Aorta (tissue), 5 donors: ENCODE measurements around the gene SLC37A4. TPM values are rescaled to one million over a fixed set of nuclear protein-coding genes. Genes with fewer than 3 reads are reported as not detected.

Experiments used
- ATAC-seq: fragments of 200-7000 bp; cut with Tn5 transposase; one replicate; pipeline ENCODE4 v1.9.1; 2022; ENCODE audit warnings: moderate library complexity; ENCODE audit not compliant: low FRiP score
- DNase-seq, 2 donors: peaks; one replicate each; pipeline ENCODE4 v3.0.0-alpha.2; 2020
- H3K27ac ChIP-seq, 2 donors: one replicate each; pipeline ENCODE4 v1.5.1; 2013; ENCODE audit warnings: low read length in 2 of 2, mild to moderate bottlenecking in 2 of 2, moderate library complexity in 2 of 2, control low read depth in 1 of 2, inconsistent platforms in 1 of 2, low read depth in 1 of 2
- H3K27me3 ChIP-seq, 2 donors: one replicate each; pipeline ENCODE4 v1.6.1; 2013; ENCODE audit warnings: control low read depth in 1 of 2, low read length in 1 of 2, mild to moderate bottlenecking in 1 of 2, moderate library complexity in 1 of 2; ENCODE audit not compliant: insufficient read depth in 2 of 2, control insufficient read depth in 1 of 2
- H3K36me3 ChIP-seq, 2 donors: one replicate each; pipeline ENCODE4 v1.6.1; 2013; ENCODE audit warnings: control low read depth in 1 of 2, low read length in 1 of 2, mild to moderate bottlenecking in 1 of 2; ENCODE audit not compliant: insufficient read depth in 2 of 2, control insufficient read depth in 1 of 2
- H3K4me1 ChIP-seq, 2 donors: one replicate each; pipeline ENCODE4 v1.6.1; 2013; ENCODE audit warnings: low read length in 2 of 2, control low read depth in 1 of 2, mild to moderate bottlenecking in 1 of 2, moderate library complexity in 1 of 2; ENCODE audit not compliant: insufficient read depth in 2 of 2, control insufficient read depth in 1 of 2
- H3K4me3 ChIP-seq, 2 donors: one replicate each; pipeline ENCODE4 v1.5.1; 2013; ENCODE audit warnings: low read length in 2 of 2, control low read depth in 1 of 2, mild to moderate bottlenecking in 1 of 2
- H3K9me3 ChIP-seq: one replicate; pipeline ENCODE4 v1.6.1; 2013; ENCODE audit warnings: mild to moderate bottlenecking, low read length; ENCODE audit not compliant: control insufficient read depth
- WGBS, 2 donors: extraction: QIAGEN DNeasy Blood & Tissue Kit; methylation state at CpG; one replicate each; pipeline ENCODE4 v1.1.7; 2013; 5-methylcytosine and 5-hydroxymethylcytosine counted together
- intact Hi-C, 2 donors: fragments of 100-400 bp; cut with DNase I; formaldehyde crosslinking; loops; one replicate each; pipeline versions ENCODE4 v1.14.2 to v1.15.0; 2022
- microRNA-seq, 2 donors: library from miRNA; unstranded; fragments of <30 nt; microRNA quantifications; one replicate each; pipeline ENCODE4 v1.2.0, GENCODE V29; 2020
- polyA plus RNA-seq, 2 donors: library from polyadenylated mRNA; stranded (reverse); fragments of 200-250 nt; gene quantifications; one replicate each; pipeline ENCODE4 v1.2.3, GENCODE V29; 2013
- total RNA-seq, 2 donors: library from RNA; stranded (reverse); fragmentation: NEBNext Ultra II Directional; extraction: Animal tissue kit (Norgen Biotek cat#: 25700); gene quantifications; one replicate each; pipeline ENCODE4 v1.2.1, GENCODE V29; 2021
- donor health status: healthy with polysubstance abuse.
- donor health status: Bipolar disorder and iron deficiency.
- donor health status: DM: no; HTN: no; CAD: no.
- donor health status: DM: no; HTN: no; CAD: no.
- donor health status: DM: yes; HTN: yes; CAD: no.

The SLC37A4 gene
- total and polyA plus RNA-seq, 4 donors: 7.8 to 12.9 (median 8.7) TPM

DNA sequence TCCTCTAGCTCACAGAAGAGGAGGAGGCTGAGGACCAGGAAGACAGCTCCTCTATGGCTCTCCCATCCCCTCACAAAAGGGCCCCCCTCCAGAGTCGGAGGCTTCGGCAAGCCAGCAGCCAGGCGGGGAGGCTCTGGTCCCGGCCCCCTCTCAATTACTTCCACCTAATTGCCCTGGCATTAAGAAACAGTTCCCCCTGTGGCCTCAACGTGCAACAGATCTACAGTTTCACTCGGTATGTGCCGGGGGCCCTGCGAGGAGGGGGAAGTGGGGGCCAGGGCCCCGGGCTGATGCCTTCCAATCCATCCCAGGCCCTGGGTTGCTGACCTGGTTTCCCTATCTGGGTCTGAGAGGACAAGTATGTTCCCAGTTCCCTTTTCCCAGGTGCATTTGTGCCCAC is 51.2 kb downstream of the SLC37A4 start:
- no peak overlapping the region for H3K27ac ChIP-seq
- H3K27me3 ChIP-seq: peaks cover 0 to 3% of the 10 kb centered on the region in 2 donors
- 61 to 70% methylated on average over 9 of the region's 9 CpGs for WGBS, 2 donors
- no peaks in the 10 kb centered on the region for H3K36me3 ChIP-seq
- H3K9me3 ChIP-seq: no peaks in the 10 kb centered on the region
- intact Hi-C loops: no loop called here
- DNase-seq: no peak
- no peak for ATAC-seq
- no peak overlapping the region for H3K4me3 ChIP-seq
- H3K4me1 ChIP-seq: no peaks in the 10 kb centered on the region

DNA sequence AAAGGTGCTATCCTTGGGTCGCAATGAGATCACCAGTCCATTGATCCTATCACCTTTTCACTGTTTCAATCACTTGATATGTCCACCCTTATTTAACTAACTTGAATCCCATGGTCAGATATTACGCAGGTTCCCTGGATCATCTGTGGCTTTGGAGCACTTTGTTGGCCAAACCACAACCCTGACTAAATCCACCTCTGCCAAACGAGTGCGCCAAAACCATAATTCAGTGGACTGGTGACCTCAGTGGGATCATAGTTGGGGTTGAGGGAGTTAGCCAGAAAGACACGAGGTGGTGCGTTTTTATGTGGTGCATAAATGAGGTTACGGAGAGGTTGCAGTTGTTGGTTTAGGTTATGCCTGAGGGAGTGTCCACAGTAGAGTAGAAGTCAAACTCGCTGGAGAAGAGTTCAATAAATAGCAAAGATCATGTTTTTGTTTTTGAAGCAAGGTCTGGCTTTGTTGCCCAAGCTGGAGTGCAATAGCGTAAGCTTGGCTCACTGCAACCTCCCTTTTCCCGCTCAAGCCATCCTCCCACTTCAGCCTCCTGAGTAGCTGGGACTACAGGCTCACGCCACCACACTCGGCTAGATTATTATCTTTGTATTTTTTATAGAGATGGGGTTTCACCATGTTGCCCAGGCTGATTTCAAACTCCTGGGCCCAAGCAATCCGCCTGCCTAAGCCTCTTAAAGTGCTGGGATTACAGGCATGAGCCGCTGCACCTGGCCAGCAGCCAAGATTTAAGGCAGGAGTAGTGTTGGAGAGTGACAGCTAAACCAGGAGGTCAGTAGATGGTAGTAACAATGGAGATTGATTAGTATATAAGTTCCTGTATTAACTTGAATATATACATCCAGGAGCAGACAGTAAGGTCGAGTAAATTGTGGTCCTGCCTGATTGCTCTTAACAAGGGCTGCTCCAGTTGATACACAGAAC is 54.6 kb downstream of the SLC37A4 start:
- peaks cover 0 to 3% of the 10 kb centered on the region in 2 donors for H3K27me3 ChIP-seq
- intact Hi-C loops: no loop called here
- 81 to 83% methylated on average over 15 of the region's 15 CpGs for WGBS, 2 donors
- DNase-seq (no peak), ATAC-seq (no peak)
- H3K36me3 ChIP-seq: no peaks in the 10 kb centered on the region
- no peaks in the 10 kb centered on the region for H3K9me3 ChIP-seq
- no peak overlapping the region for H3K27ac ChIP-seq
- H3K4me1 ChIP-seq: no peaks in the 10 kb centered on the region
- H3K4me3 ChIP-seq: no peak overlapping the region

Small RNAs within 50 kb of the gene (microRNA-seq; reads per million reads assigned to microRNA genes)
- 0 to 0.99 reads per million in 2 donors for gene MIR3656

Other genes with a start within 250 kb of the SLC37A4 start
- 100 to 1,000 TPM; 105 to 128 TPM for gene DDX6, start 239.7 kb downstream of the SLC37A4 start, total RNA-seq
- gene DDX6, start 239.7 kb downstream of the SLC37A4 start, polyA plus RNA-seq: 10 to 100 TPM; 20.3 to 27.8 TPM
- under 1 TPM; 0.06 to 0.27 TPM for gene CXCR5, start 147.0 kb downstream of the SLC37A4 start, total RNA-seq
- gene CXCR5, start 147.0 kb downstream of the SLC37A4 start, polyA plus RNA-seq: under 1 TPM; 0.13 to 0.69 TPM
- gene BCL9L, start 105.0 kb downstream of the SLC37A4 start, total RNA-seq: 10 to 100 TPM; 73.5 to 92.9 TPM
- 10 to 100 TPM; 12.5 to 21.1 TPM for gene BCL9L, start 105.0 kb downstream of the SLC37A4 start, polyA plus RNA-seq
- not detected for gene UPK2, start 74.6 kb downstream of the SLC37A4 start, total RNA-seq
- gene UPK2, start 74.6 kb downstream of the SLC37A4 start, polyA plus RNA-seq: not detected
- not detected for gene FOXR1, start 59.1 kb downstream of the SLC37A4 start, total RNA-seq
- gene FOXR1, start 59.1 kb downstream of the SLC37A4 start, polyA plus RNA-seq: not detected
- 10 to 100 TPM; 56.4 to 61.8 TPM for gene CENATAC, start 32.7 kb downstream of the SLC37A4 start, total RNA-seq
- 100 to 1,000 TPM in 1 of 2 donors, 10 to 100 TPM in 1; 10.3 to 138 TPM for gene CENATAC, start 32.7 kb downstream of the SLC37A4 start, polyA plus RNA-seq
- 100 to 1,000 TPM; 804 to 820 TPM for gene RPS25, start 12.5 kb downstream of the SLC37A4 start, total RNA-seq
- 1,000 to 10,000 TPM; 2,334 to 4,827 TPM for gene RPS25, start 12.5 kb downstream of the SLC37A4 start, polyA plus RNA-seq
- 10 to 100 TPM; 49.6 to 54.3 TPM for gene TRAPPC4, start 12.1 kb downstream of the SLC37A4 start, total RNA-seq
- 10 to 100 TPM; 33.8 to 53.6 TPM for gene TRAPPC4, start 12.1 kb downstream of the SLC37A4 start, polyA plus RNA-seq
- gene HYOU1, start 26.3 kb upstream of the SLC37A4 start, total RNA-seq: 100 to 1,000 TPM; 101 to 145 TPM
- gene HYOU1, start 26.3 kb upstream of the SLC37A4 start, polyA plus RNA-seq: 10 to 100 TPM; 35.7 to 35.9 TPM
- 10 to 100 TPM; 24.9 to 28.0 TPM for gene VPS11, start 36.9 kb upstream of the SLC37A4 start, total RNA-seq
- gene VPS11, start 36.9 kb upstream of the SLC37A4 start, polyA plus RNA-seq: 10 to 100 TPM; 21.8 to 60.5 TPM
- 1 to 10 TPM; 6.9 to 8.1 TPM for gene HMBS, start 54.0 kb upstream of the SLC37A4 start, total RNA-seq
- 1 to 10 TPM; 4.4 to 9.2 TPM for gene HMBS, start 54.0 kb upstream of the SLC37A4 start, polyA plus RNA-seq
- 10 to 100 TPM; 23.6 to 41.8 TPM for gene DPAGT1, start 71.0 kb upstream of the SLC37A4 start, total RNA-seq
- 10 to 100 TPM in 1 of 2 donors, 1 to 10 TPM in 1; 7.3 to 20.2 TPM for gene DPAGT1, start 71.0 kb upstream of the SLC37A4 start, polyA plus RNA-seq
- gene C2CD2L, start 76.5 kb upstream of the SLC37A4 start, total RNA-seq: 10 to 100 TPM in 1 of 2 donors, 1 to 10 TPM in 1; 9.5 to 10.1 TPM
- 10 to 100 TPM in 1 of 2 donors, 1 to 10 TPM in 1; 6.6 to 10.3 TPM for gene C2CD2L, start 76.5 kb upstream of the SLC37A4 start, polyA plus RNA-seq
- 10 to 100 TPM; 14.3 to 32.4 TPM for gene HINFP, start 90.7 kb upstream of the SLC37A4 start, total RNA-seq
- gene HINFP, start 90.7 kb upstream of the SLC37A4 start, polyA plus RNA-seq: 10 to 100 TPM; 12.1 to 23.1 TPM
- under 1 TPM; 0.45 to 0.75 TPM for gene ABCG4, start 118.2 kb upstream of the SLC37A4 start, total RNA-seq
- gene ABCG4, start 118.2 kb upstream of the SLC37A4 start, polyA plus RNA-seq: under 1 TPM in 1 of 2 donors, not detected in 1; 0.75 TPM
- 10 to 100 TPM; 12.1 to 17.3 TPM for gene NLRX1, start 137.8 kb upstream of the SLC37A4 start, total RNA-seq
- 1 to 10 TPM; 5.9 to 9.8 TPM for gene NLRX1, start 137.8 kb upstream of the SLC37A4 start, polyA plus RNA-seq
- gene NHERF4, start 154.6 kb upstream of the SLC37A4 start, total RNA-seq: under 1 TPM in 1 of 2 donors, not detected in 1; 0.26 TPM
- gene NHERF4, start 154.6 kb upstream of the SLC37A4 start, polyA plus RNA-seq: 10 to 100 TPM in 1 of 2 donors, under 1 TPM in 1; 0.10 to 13.6 TPM
- 10 to 100 TPM; 33.0 to 37.4 TPM for gene CBL, start 175.5 kb upstream of the SLC37A4 start, total RNA-seq
- 1 to 10 TPM; 3.8 to 5.5 TPM for gene CBL, start 175.5 kb upstream of the SLC37A4 start, polyA plus RNA-seq